ENCODE data around the gene PDLIM3.

DNA sequence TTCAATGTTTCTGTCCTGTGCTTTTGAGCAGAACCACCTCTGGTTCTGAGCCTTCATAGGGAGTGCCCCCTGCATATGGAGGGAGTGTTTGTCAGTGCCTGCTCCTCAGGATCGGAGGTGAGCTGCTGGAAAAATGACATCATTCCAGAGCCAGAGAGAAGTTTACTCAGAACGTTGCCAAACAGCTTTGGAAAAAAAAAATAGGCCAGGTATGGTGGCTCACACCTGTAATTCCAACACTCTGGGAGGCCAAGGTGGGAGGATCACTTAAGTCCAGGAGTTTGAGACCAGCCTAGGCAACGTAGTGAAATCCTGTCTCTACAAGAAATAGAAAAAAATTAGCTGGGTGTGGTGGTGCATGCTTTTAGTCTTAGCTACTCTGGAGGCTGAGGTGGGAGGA is 27.2 kb upstream of the PDLIM3 start:
- TF ChIP-seq EZH2 (IDR thresholded peaks at IDR 0.05; ENCODE audit: borderline replicate concordance, low read depth, low read length, severe bottlenecking), result no peak
- TF ChIP-seq, protein P1, sequence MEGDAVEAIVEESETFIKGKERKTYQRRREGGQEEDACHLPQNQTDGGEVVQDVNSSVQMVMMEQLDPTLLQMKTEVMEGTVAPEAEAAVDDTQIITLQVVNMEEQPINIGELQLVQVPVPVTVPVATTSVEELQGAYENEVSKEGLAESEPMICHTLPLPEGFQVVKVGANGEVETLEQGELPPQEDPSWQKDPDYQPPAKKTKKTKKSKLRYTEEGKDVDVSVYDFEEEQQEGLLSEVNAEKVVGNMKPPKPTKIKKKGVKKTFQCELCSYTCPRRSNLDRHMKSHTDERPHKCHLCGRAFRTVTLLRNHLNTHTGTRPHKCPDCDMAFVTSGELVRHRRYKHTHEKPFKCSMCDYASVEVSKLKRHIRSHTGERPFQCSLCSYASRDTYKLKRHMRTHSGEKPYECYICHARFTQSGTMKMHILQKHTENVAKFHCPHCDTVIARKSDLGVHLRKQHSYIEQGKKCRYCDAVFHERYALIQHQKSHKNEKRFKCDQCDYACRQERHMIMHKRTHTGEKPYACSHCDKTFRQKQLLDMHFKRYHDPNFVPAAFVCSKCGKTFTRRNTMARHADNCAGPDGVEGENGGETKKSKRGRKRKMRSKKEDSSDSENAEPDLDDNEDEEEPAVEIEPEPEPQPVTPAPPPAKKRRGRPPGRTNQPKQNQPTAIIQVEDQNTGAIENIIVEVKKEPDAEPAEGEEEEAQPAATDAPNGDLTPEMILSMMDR (IDR thresholded peaks at IDR 0.05; ENCODE audit: borderline replicate concordance, extremely low read depth, low read length, poor library complexity, severe bottlenecking), result no peak

All from DND-41 (cell line).